ENCODE measurements around the gene BICC1.

The BICC1 gene

DNA sequence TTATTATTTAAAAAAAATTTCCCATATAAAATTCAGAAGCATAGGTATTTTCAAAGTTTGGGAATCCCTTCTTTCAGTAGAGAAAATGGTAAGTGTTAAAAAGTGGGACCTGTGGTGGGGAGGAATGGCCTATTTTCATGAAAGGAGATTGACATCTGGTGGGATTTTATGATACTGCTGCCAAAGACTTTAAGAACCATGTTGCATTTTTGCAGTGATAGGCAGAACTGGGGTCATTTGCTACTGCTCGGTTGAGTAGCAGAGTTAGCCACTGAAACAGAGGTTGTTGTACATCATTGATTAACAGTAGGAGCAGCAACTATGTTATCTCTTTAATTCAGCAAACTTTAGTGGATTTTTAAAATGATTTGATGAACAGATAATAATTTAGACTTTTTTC, 4.4 kb downstream of the BICC1 start:
- H3F3A ChIP-seq (ENCODE audit: insufficient read depth, low read length), result no peaks in the 10 kb centered on the region
- no peaks in the 10 kb centered on the region for H3K36me3 ChIP-seq (ENCODE audit: insufficient read depth, low read length)
- H3K4me3 ChIP-seq (ENCODE audit: low read depth, low read length, poor library complexity, severe bottlenecking), result no peak overlapping the region
- H3K27ac ChIP-seq (ENCODE audit: low read depth, low read length, poor library complexity, severe bottlenecking), result no peak overlapping the region
- H3K9me3 ChIP-seq (ENCODE audit: low read length), result no peaks in the 10 kb centered on the region
- H3K4me2 ChIP-seq (ENCODE audit: low read length), result no peak overlapping the region
- no peaks in the 10 kb centered on the region for H3K9me2 ChIP-seq (ENCODE audit: low read depth, low read length)
- no peaks in the 10 kb centered on the region for H3K27me3 ChIP-seq (ENCODE audit: insufficient read depth, low read length)
- no peaks in the 10 kb centered on the region for H4K20me1 ChIP-seq (ENCODE audit: insufficient read depth, low read length)
- no peaks in the 10 kb centered on the region for H3K4me1 ChIP-seq (ENCODE audit: insufficient read depth, low read length, severe bottlenecking)
- no peaks in the 10 kb centered on the region for H3K79me2 ChIP-seq (ENCODE audit: insufficient read depth, low read length)
- TF ChIP-seq EZH2 (IDR thresholded peaks at IDR 0.05; ENCODE audit: borderline replicate concordance, low read length), result no peak
- TF ChIP-seq, protein P1, sequence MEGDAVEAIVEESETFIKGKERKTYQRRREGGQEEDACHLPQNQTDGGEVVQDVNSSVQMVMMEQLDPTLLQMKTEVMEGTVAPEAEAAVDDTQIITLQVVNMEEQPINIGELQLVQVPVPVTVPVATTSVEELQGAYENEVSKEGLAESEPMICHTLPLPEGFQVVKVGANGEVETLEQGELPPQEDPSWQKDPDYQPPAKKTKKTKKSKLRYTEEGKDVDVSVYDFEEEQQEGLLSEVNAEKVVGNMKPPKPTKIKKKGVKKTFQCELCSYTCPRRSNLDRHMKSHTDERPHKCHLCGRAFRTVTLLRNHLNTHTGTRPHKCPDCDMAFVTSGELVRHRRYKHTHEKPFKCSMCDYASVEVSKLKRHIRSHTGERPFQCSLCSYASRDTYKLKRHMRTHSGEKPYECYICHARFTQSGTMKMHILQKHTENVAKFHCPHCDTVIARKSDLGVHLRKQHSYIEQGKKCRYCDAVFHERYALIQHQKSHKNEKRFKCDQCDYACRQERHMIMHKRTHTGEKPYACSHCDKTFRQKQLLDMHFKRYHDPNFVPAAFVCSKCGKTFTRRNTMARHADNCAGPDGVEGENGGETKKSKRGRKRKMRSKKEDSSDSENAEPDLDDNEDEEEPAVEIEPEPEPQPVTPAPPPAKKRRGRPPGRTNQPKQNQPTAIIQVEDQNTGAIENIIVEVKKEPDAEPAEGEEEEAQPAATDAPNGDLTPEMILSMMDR (IDR thresholded peaks at IDR 0.05; ENCODE audit: low read length), result no peak
- H3K9ac ChIP-seq (ENCODE audit: low read length), result no peak overlapping the region
- no peak overlapping the region for H2AFZ ChIP-seq (ENCODE audit: low read length)

DNA sequence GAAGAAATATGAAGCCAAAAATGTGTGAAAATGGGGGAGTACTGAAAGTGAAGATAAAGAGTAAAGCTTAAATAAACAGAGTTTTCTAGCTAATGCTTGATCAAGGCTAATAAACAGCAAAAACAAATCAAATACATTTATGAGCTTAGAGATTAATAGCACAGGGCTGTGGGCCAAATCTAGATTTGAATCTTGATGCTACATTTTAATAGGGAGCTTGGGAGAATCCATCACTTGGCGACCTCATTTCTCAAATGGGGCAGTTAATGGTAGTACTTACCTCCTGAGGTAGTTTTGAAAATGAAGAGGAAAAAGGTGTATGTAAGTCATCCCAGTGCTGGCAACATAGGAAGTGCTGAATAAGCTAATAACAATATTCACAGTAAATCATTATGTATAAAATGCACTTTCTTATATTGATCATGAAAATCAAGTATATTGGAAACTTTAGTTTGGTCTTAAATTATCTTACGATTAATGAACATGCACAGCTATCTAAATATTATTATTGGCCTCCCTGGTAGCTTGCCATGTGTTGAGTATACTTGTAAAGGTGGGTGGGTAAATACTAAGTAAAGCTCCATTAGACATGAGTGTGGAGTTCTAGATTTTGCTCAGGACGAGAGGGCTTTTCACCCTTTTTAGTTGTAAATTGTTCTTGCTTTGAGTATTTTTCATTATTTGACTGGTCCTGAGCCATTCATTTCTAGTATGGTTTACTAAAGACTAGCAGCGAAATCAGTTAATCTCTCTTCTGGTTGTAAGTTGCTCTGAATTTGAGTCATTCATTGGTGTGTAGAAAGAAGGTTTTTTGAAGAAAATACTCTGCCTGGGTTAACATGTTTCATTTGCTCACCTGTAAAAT, 5.1 kb downstream of the BICC1 start:
- Histone ChIP-seq H3K27me3 (ENCODE audit: insufficient read depth, low read length) (no peaks in the 10 kb centered on the region), H3K36me3 (ENCODE audit: insufficient read depth, low read length) (no peaks in the 10 kb centered on the region), H3K4me1 (ENCODE audit: insufficient read depth, low read length, severe bottlenecking) (no peaks in the 10 kb centered on the region), H3K4me3 (ENCODE audit: low read depth, low read length, poor library complexity, severe bottlenecking) (no peak overlapping the region), H4K20me1 (ENCODE audit: insufficient read depth, low read length) (no peaks in the 10 kb centered on the region), H3K9ac (ENCODE audit: low read length) (no peak overlapping the region), H2AFZ (ENCODE audit: low read length) (no peak overlapping the region), H3K9me2 (ENCODE audit: low read depth, low read length) (no peaks in the 10 kb centered on the region), H3F3A (ENCODE audit: insufficient read depth, low read length) (no peaks in the 10 kb centered on the region), H3K4me2 (ENCODE audit: low read length) (no peak overlapping the region), H3K27ac (ENCODE audit: low read depth, low read length, poor library complexity, severe bottlenecking) (no peak overlapping the region), H3K9me3 (ENCODE audit: low read length) (no peaks in the 10 kb centered on the region), H3K79me2 (ENCODE audit: insufficient read depth, low read length) (no peaks in the 10 kb centered on the region)
- TF ChIP-seq, protein P1 (IDR thresholded peaks at IDR 0.05; ENCODE audit: low read length), result no peak

DNA sequence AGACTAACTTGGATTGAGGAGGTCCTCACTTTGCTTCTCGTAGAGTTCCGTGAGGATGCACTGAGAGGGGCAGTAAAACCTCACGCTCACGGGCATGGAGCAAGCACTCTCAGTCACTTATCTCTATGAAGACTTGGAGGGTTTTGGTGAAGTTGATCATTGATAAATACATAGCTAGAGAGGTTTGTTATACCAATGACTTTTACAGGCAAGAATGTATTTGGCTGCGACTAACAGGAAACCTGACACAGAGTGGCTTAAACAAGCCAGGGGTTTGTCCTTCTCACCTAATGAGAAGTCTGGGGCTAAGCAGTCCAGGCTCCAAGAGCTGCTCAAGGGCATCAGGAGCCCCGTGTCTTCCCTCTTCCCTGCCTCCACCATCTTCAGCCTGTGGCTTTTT, 6.1 kb downstream of the BICC1 start:
- H3K36me3 ChIP-seq (ENCODE audit: insufficient read depth, low read length), result no peaks in the 10 kb centered on the region
- no peaks in the 10 kb centered on the region for H3K4me1 ChIP-seq (ENCODE audit: insufficient read depth, low read length, severe bottlenecking)
- H3K9ac ChIP-seq (ENCODE audit: low read length), result no peak overlapping the region
- H3K27ac ChIP-seq (ENCODE audit: low read depth, low read length, poor library complexity, severe bottlenecking), result no peak overlapping the region
- no peak overlapping the region for H3K4me3 ChIP-seq (ENCODE audit: low read depth, low read length, poor library complexity, severe bottlenecking)
- no peaks in the 10 kb centered on the region for H3K9me3 ChIP-seq (ENCODE audit: low read length)
- H3K27me3 ChIP-seq (ENCODE audit: insufficient read depth, low read length), result no peaks in the 10 kb centered on the region
- no peaks in the 10 kb centered on the region for H3K9me2 ChIP-seq (ENCODE audit: low read depth, low read length)
- H4K20me1 ChIP-seq (ENCODE audit: insufficient read depth, low read length), result no peaks in the 10 kb centered on the region
- no peaks in the 10 kb centered on the region for H3F3A ChIP-seq (ENCODE audit: insufficient read depth, low read length)
- TF ChIP-seq EZH2 (IDR thresholded peaks at IDR 0.05; ENCODE audit: borderline replicate concordance, low read length), result no peak
- no peak overlapping the region for H3K4me2 ChIP-seq (ENCODE audit: low read length)
- H2AFZ ChIP-seq (ENCODE audit: low read length), result no peak overlapping the region
- H3K79me2 ChIP-seq (ENCODE audit: insufficient read depth, low read length), result no peaks in the 10 kb centered on the region

All from OCI-LY1 (cell line).